Neural crest cell (in vitro differentiated cells): ENCODE data around the gene NT5DC3. TPM values are rescaled to one million over a fixed set of nuclear protein-coding genes. Genes with fewer than 3 reads are reported as not detected.

ENCODE experiments used
- DNase-seq: peaks from one replicate; pipeline ENCODE4 v3.0.0; 2021; ENCODE audit warnings: low read depth, mixed read lengths, low spot score
- H3K27ac Mint-ChIP-seq: one replicate; pipeline ENCODE4 v1.8.0; 2021; ENCODE audit warnings: mild to moderate bottlenecking, mixed read lengths; ENCODE audit not compliant: unreplicated experiment
- H3K27me3 Mint-ChIP-seq: 2 replicates; pipeline ENCODE4 v1.8.0; 2021; ENCODE audit warnings: low read depth, mild to moderate bottlenecking, mixed read lengths
- H3K36me3 Mint-ChIP-seq: 2 replicates; pipeline ENCODE4 v1.8.0; 2021; ENCODE audit warnings: low read depth, mild to moderate bottlenecking, mixed read lengths
- H3K4me1 Mint-ChIP-seq: 2 replicates; pipeline ENCODE4 v1.8.0; 2021; ENCODE audit warnings: mixed read lengths
- H3K4me3 Mint-ChIP-seq: one replicate; pipeline ENCODE4 v1.8.0; 2021; ENCODE audit warnings: mild to moderate bottlenecking, mixed read lengths
- H3K9me3 Mint-ChIP-seq: 2 replicates; pipeline ENCODE4 v1.8.0; 2021; ENCODE audit warnings: mixed read lengths
- total RNA-seq: library from RNA; stranded (reverse); gene quantifications from 2 replicates; pipeline ENCODE4 v1.2.1, GENCODE V29; 2021
- TF ChIP-seq, protein P1 (sequence below): fragments of 200-600 bp; sonication (generic); conservative IDR thresholded peaks from 2 replicates; pipeline ENCODE4 v1.5.0; 2021; ENCODE audit warnings: antibody characterized with exemption, mild to moderate bottlenecking

NT5DC3 gene
- total RNA-seq, 1 donor from 2014 or later: 14.4 TPM

GRCh38 chr12:103793046-103793445, 48.0 kb downstream of the NT5DC3 start:
- Mint-ChIP-seq H3K27ac (no peak overlapping the region), H3K27me3 (no peaks in the 10 kb centered on the region), H3K4me3 (no peak overlapping the region), H3K9me3 (no peaks in the 10 kb centered on the region), H3K36me3 (peaks cover 9% of the 10 kb centered on the region), H3K4me1 (peaks cover 8% of the 10 kb centered on the region)
- no peak for DNase-seq
- TF ChIP-seq, protein P1, sequence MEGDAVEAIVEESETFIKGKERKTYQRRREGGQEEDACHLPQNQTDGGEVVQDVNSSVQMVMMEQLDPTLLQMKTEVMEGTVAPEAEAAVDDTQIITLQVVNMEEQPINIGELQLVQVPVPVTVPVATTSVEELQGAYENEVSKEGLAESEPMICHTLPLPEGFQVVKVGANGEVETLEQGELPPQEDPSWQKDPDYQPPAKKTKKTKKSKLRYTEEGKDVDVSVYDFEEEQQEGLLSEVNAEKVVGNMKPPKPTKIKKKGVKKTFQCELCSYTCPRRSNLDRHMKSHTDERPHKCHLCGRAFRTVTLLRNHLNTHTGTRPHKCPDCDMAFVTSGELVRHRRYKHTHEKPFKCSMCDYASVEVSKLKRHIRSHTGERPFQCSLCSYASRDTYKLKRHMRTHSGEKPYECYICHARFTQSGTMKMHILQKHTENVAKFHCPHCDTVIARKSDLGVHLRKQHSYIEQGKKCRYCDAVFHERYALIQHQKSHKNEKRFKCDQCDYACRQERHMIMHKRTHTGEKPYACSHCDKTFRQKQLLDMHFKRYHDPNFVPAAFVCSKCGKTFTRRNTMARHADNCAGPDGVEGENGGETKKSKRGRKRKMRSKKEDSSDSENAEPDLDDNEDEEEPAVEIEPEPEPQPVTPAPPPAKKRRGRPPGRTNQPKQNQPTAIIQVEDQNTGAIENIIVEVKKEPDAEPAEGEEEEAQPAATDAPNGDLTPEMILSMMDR: no peak

- Mint-ChIP-seq H3K36me3 (peaks cover 6% of the 10 kb centered on the region), H3K27ac (peak overlapping the region; percentile 28), H3K4me1 (peaks cover 4% of the 10 kb centered on the region), H3K4me3 (no peak overlapping the region), H3K27me3 (no peaks in the 10 kb centered on the region), H3K9me3 (no peaks in the 10 kb centered on the region)
- no peak for DNase-seq
- TF ChIP-seq, protein P1: no peak
Observed at GRCh38 chr12:103791350-103791920, 49.6 kb downstream of the NT5DC3 start.

GRCh38 chr12:103786201-103786600, 54.8 kb downstream of the NT5DC3 start:
- Mint-ChIP-seq H3K4me1 (peaks cover 9% of the 10 kb centered on the region), H3K9me3 (no peaks in the 10 kb centered on the region), H3K4me3 (no peak overlapping the region), H3K27ac (no peak overlapping the region), H3K36me3 (peaks cover 11% of the 10 kb centered on the region), H3K27me3 (no peaks in the 10 kb centered on the region)
- DNase-seq: no peak
- TF ChIP-seq, protein P1: no peak

DNA sequence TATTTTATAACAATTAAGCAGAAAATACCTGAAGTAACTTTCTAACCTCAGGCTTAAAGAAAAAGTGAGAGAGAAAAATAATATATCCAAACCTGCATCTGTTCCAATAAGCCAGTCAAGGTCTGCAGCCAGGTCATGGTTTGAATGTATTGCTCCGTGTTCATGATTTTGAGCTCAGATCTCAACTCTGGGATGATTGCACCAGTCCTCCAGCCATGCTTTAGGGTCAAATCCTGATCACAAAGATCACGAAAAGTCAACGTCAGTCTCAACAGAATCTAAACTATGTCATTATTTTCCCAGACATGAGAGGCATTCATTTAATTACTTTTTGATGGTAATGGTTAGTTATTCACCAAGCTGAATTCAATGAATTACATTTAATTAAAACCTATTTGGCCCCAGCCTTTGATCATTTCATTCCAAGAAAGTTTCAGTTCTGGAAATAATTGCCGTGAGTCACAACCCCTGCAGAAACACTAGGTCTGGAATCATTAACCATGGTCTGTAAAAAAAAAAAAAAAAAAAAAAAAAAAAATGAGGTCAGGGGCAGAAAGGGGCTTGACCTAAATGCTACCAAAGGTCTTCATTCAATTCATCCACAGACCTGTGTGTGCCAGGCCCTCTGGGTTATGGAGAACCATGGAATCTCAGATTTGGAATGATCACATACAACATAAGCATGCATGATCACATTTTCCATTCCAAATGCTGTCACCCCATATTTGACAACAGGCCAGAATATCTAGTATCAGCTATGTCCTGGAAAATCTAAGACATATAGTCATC, 55.6 kb downstream of the NT5DC3 start:
- Mint-ChIP-seq H3K4me3 (no peak overlapping the region), H3K9me3 (no peaks in the 10 kb centered on the region), H3K27me3 (no peaks in the 10 kb centered on the region), H3K27ac (no peak overlapping the region), H3K36me3 (peaks cover 11% of the 10 kb centered on the region), H3K4me1 (peaks cover 9% of the 10 kb centered on the region)
- TF ChIP-seq, protein P1: no peak
- no peak for DNase-seq

- Mint-ChIP-seq H3K9me3 (no peaks in the 10 kb centered on the region), H3K27ac (peak overlapping the region; percentile 35), H3K4me3 (no peak overlapping the region), H3K27me3 (no peaks in the 10 kb centered on the region), H3K36me3 (peaks cover 13% of the 10 kb centered on the region), H3K4me1 (peaks cover 9% of the 10 kb centered on the region)
- TF ChIP-seq, protein P1: no peak
- DNase-seq: no peak
Observed at GRCh38 chr12:103783744-103784664, 57.0 kb downstream of the NT5DC3 start.
